ENCODE data around the gene PTRH1.

PTRH1 gene

GRCh38 chr9:127741831-127742434 lies 26.5 kb upstream of the PTRH1 start:
- Histone ChIP-seq H3K9me3 (ENCODE audit: control insufficient read depth in 1 of 2, low read length in 2 of 2) (no peaks in the 10 kb centered on the region), H3K9ac (ENCODE audit: low read depth in 1 of 2, low read length in 2 of 2) (no peak overlapping the region), H3K36me3 (ENCODE audit: control insufficient read depth in 1 of 2, insufficient read depth in 2 of 2, low read length in 2 of 2) (peaks cover 0 to 11% of the 10 kb centered on the region in 2 donors), H3K4me3 (ENCODE audit: low read depth in 1 of 2, low read length in 2 of 2) (no peak overlapping the region), H3K4me1 (ENCODE audit: control insufficient read depth in 1 of 2, insufficient read depth in 2 of 2, low read length in 2 of 2) (peaks cover 5 to 7% of the 10 kb centered on the region in 2 donors), H3K27ac (ENCODE audit: low read depth, low read length) (no peak overlapping the region), H3K27me3 (ENCODE audit: control insufficient read depth in 1 of 2, insufficient read depth in 2 of 2, low read length in 2 of 2) (peaks cover 4 to 7% of the 10 kb centered on the region in 2 donors)

DNA sequence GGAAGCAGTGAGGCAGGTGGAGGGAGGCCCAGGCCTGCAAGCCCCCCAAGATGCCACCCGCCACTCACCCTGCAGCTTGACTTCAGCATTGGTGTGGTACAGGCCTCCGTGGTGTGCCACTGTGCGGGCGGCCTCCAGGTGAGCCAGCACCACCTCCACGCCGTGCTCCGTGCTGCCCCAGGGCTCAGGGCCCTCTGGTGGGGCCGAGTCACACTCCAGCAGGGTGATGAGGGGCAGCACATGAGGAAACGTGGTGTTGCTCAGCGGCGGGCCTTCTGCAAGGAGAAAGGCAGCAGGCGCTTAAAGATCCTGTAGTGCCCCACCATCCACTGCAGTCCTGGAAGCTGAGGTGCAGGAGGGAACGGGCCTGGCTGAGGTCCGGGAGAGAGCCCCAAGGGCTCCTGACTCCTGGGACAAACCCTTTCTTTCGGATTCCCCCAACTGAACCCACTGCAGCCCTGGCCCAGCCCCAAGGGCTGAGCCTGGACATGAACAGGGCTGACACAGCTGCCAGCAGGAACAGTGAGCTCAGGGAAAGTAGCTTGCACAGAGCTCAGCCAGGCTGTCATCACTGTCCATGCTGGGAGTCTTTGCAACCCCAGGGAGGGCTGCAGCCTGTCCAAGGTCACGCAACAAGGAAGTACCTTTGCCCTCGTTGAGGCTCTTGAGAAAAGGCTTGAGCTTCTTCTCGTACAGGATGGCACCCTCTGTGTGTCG lies 24.3 kb upstream of the PTRH1 start:
- Histone ChIP-seq H3K36me3 (ENCODE audit: control insufficient read depth in 1 of 2, insufficient read depth in 2 of 2, low read length in 2 of 2) (peaks cover 0 to 8% of the 10 kb centered on the region in 2 donors), H3K27ac (ENCODE audit: low read depth, low read length) (no peak overlapping the region), H3K4me3 (ENCODE audit: low read depth in 1 of 2, low read length in 2 of 2) (no peak overlapping the region), H3K4me1 (ENCODE audit: control insufficient read depth in 1 of 2, insufficient read depth in 2 of 2, low read length in 2 of 2) (peaks cover 5 to 14% of the 10 kb centered on the region in 2 donors), H3K9ac (ENCODE audit: low read depth in 1 of 2, low read length in 2 of 2) (no peak overlapping the region), H3K27me3 (ENCODE audit: control insufficient read depth in 1 of 2, insufficient read depth in 2 of 2, low read length in 2 of 2) (peaks cover 4 to 7% of the 10 kb centered on the region in 2 donors), H3K9me3 (ENCODE audit: control insufficient read depth in 1 of 2, low read length in 2 of 2) (no peaks in the 10 kb centered on the region)

DNA sequence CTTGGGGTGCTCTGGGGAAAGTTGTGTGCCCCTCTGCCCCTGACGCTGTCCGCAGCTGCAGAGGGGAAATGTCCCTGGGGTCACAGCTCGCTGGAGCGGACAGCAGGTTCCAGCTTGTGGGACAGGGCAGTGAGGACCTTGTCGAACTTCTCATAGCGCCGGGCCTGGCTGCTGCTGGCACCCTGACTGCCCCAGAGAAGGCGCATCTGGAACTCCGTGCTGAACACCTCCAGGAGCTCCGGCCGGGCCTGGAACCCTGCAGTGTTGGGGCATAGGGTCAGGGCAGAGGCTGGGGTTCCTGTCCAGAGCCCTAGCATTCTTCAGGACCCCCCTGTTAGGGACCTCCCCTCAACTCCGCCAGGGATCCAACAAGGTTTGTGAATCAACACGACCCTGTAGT lies 23.2 kb upstream of the PTRH1 start:
- Histone ChIP-seq H3K9ac (ENCODE audit: low read depth in 1 of 2, low read length in 2 of 2) (no peak overlapping the region), H3K4me3 (ENCODE audit: low read depth in 1 of 2, low read length in 2 of 2) (no peak overlapping the region), H3K9me3 (ENCODE audit: control insufficient read depth in 1 of 2, low read length in 2 of 2) (no peaks in the 10 kb centered on the region), H3K4me1 (ENCODE audit: control insufficient read depth in 1 of 2, insufficient read depth in 2 of 2, low read length in 2 of 2) (peaks cover 12 to 24% of the 10 kb centered on the region in 2 donors), H3K36me3 (ENCODE audit: control insufficient read depth in 1 of 2, insufficient read depth in 2 of 2, low read length in 2 of 2) (peaks cover 0 to 8% of the 10 kb centered on the region in 2 donors), H3K27me3 (ENCODE audit: control insufficient read depth in 1 of 2, insufficient read depth in 2 of 2, low read length in 2 of 2) (peaks cover 4 to 7% of the 10 kb centered on the region in 2 donors), H3K27ac (ENCODE audit: low read depth, low read length) (no peak overlapping the region)

DNA sequence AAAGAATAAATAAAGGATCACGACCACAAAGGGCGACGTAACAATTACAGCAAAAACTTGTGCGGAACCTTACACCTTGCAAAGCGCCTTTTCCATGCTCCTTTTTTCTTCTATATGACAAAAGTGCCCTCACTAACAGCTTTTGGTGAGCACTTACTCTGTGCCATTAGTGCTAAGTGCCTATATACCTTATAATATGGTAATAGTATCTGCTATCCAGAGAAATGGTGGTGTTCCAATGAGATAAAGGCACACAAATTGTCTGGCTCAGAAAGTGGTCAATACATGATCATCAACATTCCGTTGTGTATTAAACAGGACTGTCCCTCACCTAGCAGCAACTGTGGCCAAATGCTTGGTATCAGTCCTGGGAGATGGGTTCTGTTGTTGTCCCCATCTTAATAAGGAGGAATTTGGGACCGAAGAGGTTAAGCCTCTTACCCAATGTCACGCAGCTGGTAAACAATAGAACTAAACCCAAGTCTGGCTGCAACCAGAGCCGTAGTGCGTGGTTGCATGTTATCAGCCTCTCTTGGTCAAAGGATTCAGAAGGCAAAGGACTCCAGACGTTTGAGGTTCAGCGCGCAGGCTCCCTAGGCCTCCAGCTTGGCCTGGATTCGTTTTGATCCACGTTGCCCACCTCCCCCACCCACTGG lies 20.2 kb upstream of the PTRH1 start:
- Histone ChIP-seq H3K9me3 (ENCODE audit: control insufficient read depth in 1 of 2, low read length in 2 of 2) (no peaks in the 10 kb centered on the region), H3K27me3 (ENCODE audit: control insufficient read depth in 1 of 2, insufficient read depth in 2 of 2, low read length in 2 of 2) (no peaks in the 10 kb centered on the region), H3K36me3 (ENCODE audit: control insufficient read depth in 1 of 2, insufficient read depth in 2 of 2, low read length in 2 of 2) (peaks cover 0 to 16% of the 10 kb centered on the region in 2 donors), H3K4me3 (ENCODE audit: low read depth in 1 of 2, low read length in 2 of 2) (no peak overlapping the region), H3K4me1 (ENCODE audit: control insufficient read depth in 1 of 2, insufficient read depth in 2 of 2, low read length in 2 of 2) (peaks cover 12 to 25% of the 10 kb centered on the region in 2 donors), H3K27ac (ENCODE audit: low read depth, low read length) (no peak overlapping the region), H3K9ac (ENCODE audit: low read depth in 1 of 2, low read length in 2 of 2) (no peak overlapping the region)

- H3K4me1 ChIP-seq (ENCODE audit: control insufficient read depth in 1 of 2, insufficient read depth in 2 of 2, low read length in 2 of 2) = peaks cover 7 to 18% of the 10 kb centered on the region in 2 donors
- H3K9me3 ChIP-seq (ENCODE audit: control insufficient read depth in 1 of 2, low read length in 2 of 2) = no peaks in the 10 kb centered on the region
- peak within 1 kb of the TSS; percentile 55 to 60 for H3K9ac ChIP-seq (ENCODE audit: low read depth in 1 of 2, low read length in 2 of 2)
Measured at GRCh38 chr9:127734747-127735529, 19.5 kb upstream of the PTRH1 start, which contains the start of gene TOR2A. Gene TOR2A (minus strand): TSS chr9:127735294. CDS start chr9:127735270, 24 bp downstream.

GRCh38 chr9:127734247-127734746 lies 18.8 kb upstream of the PTRH1 start:
- H3K4me3 ChIP-seq (ENCODE audit: low read depth in 1 of 2, low read length in 2 of 2) = peak overlapping the region; percentile 72 to 76
- H3K4me1 ChIP-seq (ENCODE audit: control insufficient read depth in 1 of 2, insufficient read depth in 2 of 2, low read length in 2 of 2) = peaks cover 7 to 18% of the 10 kb centered on the region in 2 donors
- H3K36me3 ChIP-seq (ENCODE audit: control insufficient read depth in 1 of 2, insufficient read depth in 2 of 2, low read length in 2 of 2) = peaks cover 0 to 8% of the 10 kb centered on the region in 2 donors
- H3K27me3 ChIP-seq (ENCODE audit: control insufficient read depth in 1 of 2, insufficient read depth in 2 of 2, low read length in 2 of 2) = no peaks in the 10 kb centered on the region
- no peaks in the 10 kb centered on the region for H3K9me3 ChIP-seq (ENCODE audit: control insufficient read depth in 1 of 2, low read length in 2 of 2)
- peak overlapping the region; percentile 55 to 60 for H3K9ac ChIP-seq (ENCODE audit: low read depth in 1 of 2, low read length in 2 of 2)
- H3K27ac ChIP-seq (ENCODE audit: low read depth, low read length) = peak overlapping the region; percentile 92

More at GRCh38 chr9:127734747-127735529, 19.5 kb upstream of the PTRH1 start, which contains the start of gene TOR2A:
- H3K27me3 ChIP-seq (ENCODE audit: control insufficient read depth in 1 of 2, insufficient read depth in 2 of 2, low read length in 2 of 2) = no peaks in the 10 kb centered on the region
- peaks cover 0 to 12% of the 10 kb centered on the region in 2 donors for H3K36me3 ChIP-seq (ENCODE audit: control insufficient read depth in 1 of 2, insufficient read depth in 2 of 2, low read length in 2 of 2)
- peak within 1 kb of the TSS; percentile 72 to 76 for H3K4me3 ChIP-seq (ENCODE audit: low read depth in 1 of 2, low read length in 2 of 2)
- peak within 1 kb of the TSS; percentile 92 for H3K27ac ChIP-seq (ENCODE audit: low read depth, low read length)

- Histone ChIP-seq H3K36me3 (ENCODE audit: control insufficient read depth in 1 of 2, insufficient read depth in 2 of 2, low read length in 2 of 2) (peaks cover 0 to 8% of the 10 kb centered on the region in 2 donors), H3K4me3 (ENCODE audit: low read depth in 1 of 2, low read length in 2 of 2) (peak overlapping the region in 1 of 2 donors; percentile 76), H3K27me3 (ENCODE audit: control insufficient read depth in 1 of 2, insufficient read depth in 2 of 2, low read length in 2 of 2) (no peaks in the 10 kb centered on the region), H3K27ac (ENCODE audit: low read depth, low read length) (no peak overlapping the region), H3K4me1 (ENCODE audit: control insufficient read depth in 1 of 2, insufficient read depth in 2 of 2, low read length in 2 of 2) (peaks cover 7 to 18% of the 10 kb centered on the region in 2 donors), H3K9me3 (ENCODE audit: control insufficient read depth in 1 of 2, low read length in 2 of 2) (no peaks in the 10 kb centered on the region), H3K9ac (ENCODE audit: low read depth in 1 of 2, low read length in 2 of 2) (peak overlapping the region in 1 of 2 donors; percentile 18)
Measured at GRCh38 chr9:127733614-127734013, 18.2 kb upstream of the PTRH1 start.

DNA sequence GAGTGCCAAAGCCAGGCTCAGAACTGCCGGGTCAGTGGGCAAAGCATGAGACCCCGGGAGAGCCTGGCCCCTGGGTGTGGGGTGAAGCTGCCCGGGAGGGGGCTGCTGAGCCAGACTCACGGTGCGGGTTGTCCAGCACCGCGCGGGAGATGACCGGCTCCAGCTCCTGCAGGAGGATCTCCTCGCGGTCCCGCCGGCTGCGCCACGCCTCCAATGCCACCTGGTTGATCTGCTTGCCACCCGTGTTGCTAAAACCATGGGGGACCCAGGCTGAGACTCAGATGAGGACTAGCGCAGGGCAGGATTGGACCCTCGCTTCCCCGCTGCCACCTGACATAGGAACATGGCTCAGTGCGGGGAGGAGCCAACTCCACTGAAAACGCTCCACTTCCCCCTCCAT lies 17.0 kb upstream of the PTRH1 start:
- peaks cover 0 to 8% of the 10 kb centered on the region in 2 donors for H3K36me3 ChIP-seq (ENCODE audit: control insufficient read depth in 1 of 2, insufficient read depth in 2 of 2, low read length in 2 of 2)
- H3K9ac ChIP-seq (ENCODE audit: low read depth in 1 of 2, low read length in 2 of 2) = no peak overlapping the region
- H3K4me1 ChIP-seq (ENCODE audit: control insufficient read depth in 1 of 2, insufficient read depth in 2 of 2, low read length in 2 of 2) = peaks cover 7 to 18% of the 10 kb centered on the region in 2 donors
- no peaks in the 10 kb centered on the region for H3K27me3 ChIP-seq (ENCODE audit: control insufficient read depth in 1 of 2, insufficient read depth in 2 of 2, low read length in 2 of 2)
- no peak overlapping the region for H3K4me3 ChIP-seq (ENCODE audit: low read depth in 1 of 2, low read length in 2 of 2)
- H3K9me3 ChIP-seq (ENCODE audit: control insufficient read depth in 1 of 2, low read length in 2 of 2) = no peaks in the 10 kb centered on the region
- no peak overlapping the region for H3K27ac ChIP-seq (ENCODE audit: low read depth, low read length)

DNA sequence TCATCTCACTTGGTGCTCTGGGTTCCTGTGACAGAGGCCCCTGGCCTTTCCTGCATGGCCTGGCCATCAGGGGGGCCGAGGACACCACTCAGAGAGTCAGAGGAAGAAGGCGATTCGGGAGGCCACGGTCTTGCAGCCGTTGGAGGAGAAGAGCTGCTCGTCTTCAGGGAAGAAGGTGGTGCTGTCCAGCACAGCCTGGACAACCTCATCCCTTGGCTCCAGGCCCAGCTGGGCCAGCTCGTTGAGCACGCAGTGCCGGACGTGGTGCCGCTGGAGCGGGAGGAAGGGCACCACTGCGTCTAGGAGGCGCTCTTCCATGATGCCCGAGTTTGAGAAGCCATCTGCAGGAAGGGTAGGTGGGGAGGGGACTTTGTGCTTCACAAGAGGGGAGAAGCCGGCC lies 16.5 kb upstream of the PTRH1 start:
- H3K27me3 ChIP-seq (ENCODE audit: control insufficient read depth in 1 of 2, insufficient read depth in 2 of 2, low read length in 2 of 2) = no peaks in the 10 kb centered on the region
- no peak overlapping the region for H3K27ac ChIP-seq (ENCODE audit: low read depth, low read length)
- peaks cover 7 to 18% of the 10 kb centered on the region in 2 donors for H3K4me1 ChIP-seq (ENCODE audit: control insufficient read depth in 1 of 2, insufficient read depth in 2 of 2, low read length in 2 of 2)
- peaks cover 0 to 8% of the 10 kb centered on the region in 2 donors for H3K36me3 ChIP-seq (ENCODE audit: control insufficient read depth in 1 of 2, insufficient read depth in 2 of 2, low read length in 2 of 2)
- H3K4me3 ChIP-seq (ENCODE audit: low read depth in 1 of 2, low read length in 2 of 2) = no peak overlapping the region
- no peaks in the 10 kb centered on the region for H3K9me3 ChIP-seq (ENCODE audit: control insufficient read depth in 1 of 2, low read length in 2 of 2)
- H3K9ac ChIP-seq (ENCODE audit: low read depth in 1 of 2, low read length in 2 of 2) = no peak overlapping the region

Measured in duodenal mucosa (tissue), 2 donors.